Stimulated activated CD4-positive, alpha-beta T cell treated with anti-CD3 and anti-CD28 coated beads, Interleukin-1b, Interleukin-23, amount 100 ng/mL, for 1 hour (primary cell): ENCODE measurements around the gene NKAIN2.
"Not testable (repeated sequence)": the region's sequence is repeated elsewhere in the genome, so short reads cannot be mapped to it uniquely, and the experiment has no call there.

ENCODE experiments used
- DNase-seq, 2 donors: peaks; one replicate each; pipeline ENCODE4 v3.0.0-alpha.2; 2020; ENCODE audit warnings: low read depth in 2 of 2

The NKAIN2 gene

GRCh38 chr6:124203101-124203811 is 399.6 kb downstream of the NKAIN2 start:
- DNase-seq, result no peak

- no peak for DNase-seq
Observed at GRCh38 chr6:124203812-124204167, 400.1 kb downstream of the NKAIN2 start.

- DNase-seq, result no peak
Observed at GRCh38 chr6:124205921-124206320, 402.3 kb downstream of the NKAIN2 start.

DNA sequence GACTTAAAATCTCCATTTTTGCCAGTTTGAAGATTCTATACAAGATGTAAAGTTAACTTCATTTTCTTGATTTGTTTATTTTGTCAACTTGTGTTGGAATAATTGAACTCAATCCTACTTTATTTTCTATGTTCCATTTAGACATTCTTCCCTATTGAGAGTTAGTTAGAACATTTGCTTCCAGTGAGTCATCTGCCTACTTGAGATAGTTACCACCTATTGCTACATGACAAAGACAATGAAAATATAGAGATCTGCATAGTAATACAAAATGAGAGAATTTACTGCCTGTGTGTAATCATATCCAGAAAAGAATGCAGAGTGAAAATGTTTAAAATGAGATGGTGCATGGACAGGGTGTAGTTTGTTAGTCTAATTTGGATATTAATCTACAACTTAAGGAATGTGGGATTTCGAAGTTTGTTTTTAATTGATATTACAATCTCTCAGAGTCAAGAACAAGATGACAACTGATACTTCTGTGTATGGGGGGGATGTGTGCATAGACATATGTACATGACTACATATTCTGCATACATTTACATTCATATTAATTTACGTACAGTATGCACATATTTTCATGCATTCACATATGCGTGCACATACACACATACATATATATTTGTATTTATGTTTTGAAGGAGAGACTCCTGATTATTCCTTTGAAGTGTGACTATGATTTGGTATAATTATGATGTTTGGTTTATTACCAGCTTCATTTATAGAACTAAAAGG is 420.1 kb downstream of the NKAIN2 start:
- DNase-seq, result no peak

- no peak for DNase-seq
Observed at GRCh38 chr6:124226396-124226795, 422.7 kb downstream of the NKAIN2 start.

DNA sequence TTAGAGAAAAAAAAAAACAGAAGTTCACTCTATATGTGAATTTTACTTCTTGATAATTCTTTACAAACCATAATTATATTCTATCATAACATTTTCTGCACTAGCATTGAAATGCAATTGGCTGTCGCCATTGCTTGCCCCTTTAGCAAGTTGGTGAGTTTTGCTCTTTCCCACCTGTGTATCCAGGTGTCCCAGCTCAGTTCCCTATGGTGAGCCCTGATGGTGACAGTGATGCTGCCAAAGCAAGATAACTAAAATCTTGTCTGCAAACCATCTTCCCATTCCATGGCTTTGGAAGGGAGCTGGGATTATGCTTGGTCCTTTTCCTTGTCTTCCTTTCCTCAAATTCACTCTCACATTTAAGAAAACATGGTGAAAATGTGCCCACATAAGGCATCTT is 429.6 kb downstream of the NKAIN2 start:
- no peak for DNase-seq

GRCh38 chr6:124234801-124235200 is 431.1 kb downstream of the NKAIN2 start:
- no peak for DNase-seq

DNA sequence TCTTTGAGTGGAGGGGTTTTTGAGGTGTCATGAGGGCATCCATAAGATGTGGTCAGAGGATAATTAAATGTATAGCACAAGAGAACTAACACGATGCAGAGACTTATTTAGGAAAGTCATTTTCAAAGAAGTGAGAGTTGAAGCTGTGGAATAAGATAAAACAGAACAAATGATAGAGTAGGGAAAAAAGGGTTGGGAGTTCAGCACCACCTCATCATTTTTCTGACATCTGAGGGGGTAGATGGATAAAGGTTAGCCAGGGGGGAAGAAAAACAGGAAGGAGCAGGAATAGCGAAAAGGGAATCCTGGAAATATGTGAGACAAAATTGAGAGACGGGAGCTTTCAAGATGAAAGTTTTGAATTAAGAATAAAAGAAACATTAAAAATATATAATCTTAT is 434.2 kb downstream of the NKAIN2 start:
- no peak for DNase-seq

DNA sequence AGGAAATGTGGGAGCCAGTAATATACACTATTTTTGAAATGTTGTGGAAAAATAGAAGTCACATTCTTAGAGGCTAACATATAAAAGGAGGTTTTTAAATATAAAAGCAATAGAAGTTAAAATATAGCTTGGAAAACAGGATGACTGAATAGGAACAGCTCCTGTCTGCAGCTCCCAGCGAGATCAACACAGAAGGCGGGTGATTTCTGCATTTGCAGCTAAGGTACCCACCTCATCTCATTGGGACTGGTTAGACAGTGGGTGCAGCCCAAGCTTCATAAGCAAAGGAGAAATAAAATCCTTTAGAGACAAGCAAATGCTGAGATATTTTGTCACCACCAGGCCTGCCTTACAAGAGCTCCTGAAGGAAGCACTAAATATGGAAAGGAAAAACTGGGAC is 434.7 kb downstream of the NKAIN2 start:
- not testable (repeated sequence) for DNase-seq

DNA sequence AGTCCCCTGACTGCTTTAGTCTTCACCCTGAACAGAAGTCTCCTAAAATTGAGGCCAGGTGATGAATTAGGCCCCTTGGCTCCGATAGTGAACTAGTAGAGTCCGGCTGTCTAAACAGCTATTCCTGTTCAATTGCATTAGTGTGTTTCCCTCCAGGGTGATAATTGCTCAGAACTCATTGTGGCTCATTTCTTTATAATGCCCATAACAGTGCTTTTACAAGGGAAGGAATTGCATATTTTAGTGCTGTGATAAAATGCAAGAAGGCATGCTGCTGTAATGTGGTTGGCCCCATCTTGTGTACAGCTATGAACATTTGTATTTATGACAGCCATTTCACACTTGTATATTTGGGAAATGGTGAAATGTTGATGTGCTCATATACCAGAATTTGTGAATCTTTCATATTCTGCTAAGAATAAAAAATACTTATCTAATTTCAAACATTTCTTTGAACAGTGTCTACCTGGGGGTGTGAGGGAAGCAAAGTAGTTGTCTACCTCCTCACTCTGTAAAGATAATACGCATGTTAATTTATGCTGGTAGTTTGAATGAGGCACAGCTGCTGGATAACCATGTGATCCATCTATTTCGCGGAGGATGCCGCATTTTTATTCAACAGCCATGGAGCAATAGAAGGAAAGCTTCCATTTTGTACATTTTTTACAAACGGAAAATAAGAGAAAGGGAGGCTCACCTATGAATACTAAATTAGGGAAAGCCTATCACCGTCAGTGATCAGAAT is 451.4 kb downstream of the NKAIN2 start:
- DNase-seq, result no peak

GRCh38 chr6:124260337-124260736 is 456.7 kb downstream of the NKAIN2 start:
- no peak for DNase-seq

DNA sequence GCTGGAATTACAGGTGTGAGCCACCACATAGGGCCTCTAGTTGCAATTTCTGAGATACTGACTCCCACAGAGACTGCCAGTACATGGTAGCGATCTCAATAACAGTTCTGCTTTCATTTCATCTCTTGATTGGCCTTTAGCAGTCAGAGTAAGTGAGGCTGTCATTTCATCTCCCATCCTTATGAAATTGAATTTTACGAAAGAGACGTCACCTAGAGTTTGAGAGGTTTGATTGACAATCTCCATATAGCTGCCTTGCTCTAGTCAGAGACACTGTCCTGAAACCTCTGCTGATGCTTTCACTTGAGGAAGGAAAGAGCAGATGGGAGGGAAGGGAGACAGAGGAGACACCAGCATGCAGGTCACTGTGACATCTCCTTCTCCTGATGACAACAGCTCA is 466.1 kb downstream of the NKAIN2 start:
- DNase-seq, result no peak

- no peak for DNase-seq
Observed at GRCh38 chr6:124273701-124274100, 470.0 kb downstream of the NKAIN2 start.

GRCh38 chr6:124282541-124282940 is 478.9 kb downstream of the NKAIN2 start:
- DNase-seq, result no peak

DNA sequence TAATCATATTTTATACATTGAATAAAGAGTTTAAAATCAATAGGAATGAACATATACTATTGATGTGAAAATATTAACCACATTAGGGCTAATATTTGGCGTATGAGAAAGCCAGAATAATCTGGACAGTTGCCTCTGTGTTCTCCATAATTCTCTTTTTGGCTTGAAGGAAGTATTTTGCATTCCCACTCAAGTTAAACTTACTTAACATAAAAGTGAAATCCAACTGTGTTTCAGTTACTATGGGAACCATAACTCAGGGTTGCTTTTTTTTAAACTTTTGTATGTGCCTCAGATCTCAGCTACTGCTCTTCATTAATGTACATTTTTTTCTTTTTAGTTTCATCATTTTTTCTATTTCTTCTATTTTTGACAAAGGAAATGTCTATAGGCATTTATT is 479.8 kb downstream of the NKAIN2 start:
- no peak for DNase-seq

GRCh38 chr6:124285146-124285545 is 481.5 kb downstream of the NKAIN2 start:
- no peak for DNase-seq

- no peak for DNase-seq
Observed at GRCh38 chr6:124294574-124295200, 491.0 kb downstream of the NKAIN2 start.

- no peak for DNase-seq
Observed at GRCh38 chr6:124297507-124297906, 493.8 kb downstream of the NKAIN2 start.

GRCh38 chr6:124298730-124299129 is 495.1 kb downstream of the NKAIN2 start:
- no peak for DNase-seq

DNA sequence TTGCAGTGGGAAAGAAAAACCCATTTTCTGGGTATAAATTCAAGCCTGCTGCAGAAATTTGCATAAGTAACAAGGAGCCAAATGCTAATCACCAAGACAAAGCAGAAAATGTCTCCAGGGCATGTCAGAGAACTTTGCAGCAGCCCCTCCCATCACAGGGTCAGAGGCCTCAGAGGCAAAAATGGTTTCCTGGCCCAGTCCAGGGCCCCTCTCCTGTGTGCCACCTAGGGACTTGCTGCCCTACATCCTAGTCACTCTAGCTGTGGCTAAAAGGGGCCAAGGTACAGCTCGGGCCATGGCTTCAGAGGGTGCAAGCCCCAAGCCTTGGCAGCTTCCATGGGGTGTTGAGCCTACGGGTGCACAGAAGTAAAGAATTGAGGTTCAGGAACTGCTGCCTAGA is 497.2 kb downstream of the NKAIN2 start:
- DNase-seq, result not testable (repeated sequence)

- no peak for DNase-seq
Observed at GRCh38 chr6:124303971-124304370, 500.3 kb downstream of the NKAIN2 start.

DNA sequence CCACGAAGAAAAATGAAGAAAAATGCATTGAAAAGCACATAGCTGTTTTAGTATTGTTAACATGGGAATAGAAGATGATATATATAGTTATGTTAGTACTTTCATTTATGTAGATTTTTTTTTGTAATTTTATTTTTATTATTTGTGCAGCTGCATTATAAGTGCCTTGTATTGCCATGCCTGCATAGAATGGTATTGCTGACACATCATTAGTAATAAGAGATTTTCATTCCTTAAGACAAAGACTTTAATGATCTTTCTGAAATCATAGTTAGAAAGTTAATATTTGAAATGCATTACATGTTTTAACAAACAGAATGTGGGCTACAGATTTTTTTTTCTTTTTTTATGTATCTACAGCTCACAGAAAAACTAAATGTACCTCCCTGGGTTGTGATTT is 506.5 kb downstream of the NKAIN2 start:
- no peak for DNase-seq
